Forelimb muscle (tissue), 1 donor: ENCODE measurements around the gene AP1B1. TPM values are rescaled to one million over a fixed set of nuclear protein-coding genes. Genes with fewer than 3 reads are reported as not detected.
"Not testable (repeated sequence)": the region's sequence is repeated elsewhere in the genome, so short reads cannot be mapped to it uniquely, and the experiment has no call there.

Experiments used
- DNase-seq: peaks from one replicate; pipeline ENCODE4 v3.0.0-alpha.2; 2013; ENCODE audit warnings: low read depth
- polyA plus RNA-seq: library from polyadenylated mRNA; unstranded; fragments of 120-200 nt; gene quantifications from one replicate; pipeline ENCODE4 v1.2.1, GENCODE V29; 2013; ENCODE audit not compliant: insufficient read length

The AP1B1 gene
- polyA plus RNA-seq, 1 donor, result 23.9 TPM

DNA sequence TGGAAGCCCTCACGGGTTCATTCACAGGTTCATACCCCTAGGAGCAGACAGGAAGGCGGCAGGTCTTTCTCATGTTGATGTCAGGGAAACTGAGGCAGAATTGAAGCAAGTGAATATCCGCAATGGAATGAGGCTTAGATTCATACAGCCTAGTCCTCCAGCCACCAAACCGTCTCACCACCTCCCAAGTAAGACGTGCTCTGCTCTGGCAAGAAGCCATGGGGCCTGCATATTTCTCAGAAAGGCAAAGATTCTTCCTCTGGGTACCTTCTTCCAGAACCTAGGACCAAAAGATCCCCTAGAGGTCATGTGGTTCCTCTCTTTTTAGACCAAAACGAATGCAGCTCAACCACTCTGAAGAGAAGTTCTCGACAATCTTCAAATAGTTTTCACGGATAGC, 1.7 kb downstream of the AP1B1 start:
- no peak for DNase-seq

DNA sequence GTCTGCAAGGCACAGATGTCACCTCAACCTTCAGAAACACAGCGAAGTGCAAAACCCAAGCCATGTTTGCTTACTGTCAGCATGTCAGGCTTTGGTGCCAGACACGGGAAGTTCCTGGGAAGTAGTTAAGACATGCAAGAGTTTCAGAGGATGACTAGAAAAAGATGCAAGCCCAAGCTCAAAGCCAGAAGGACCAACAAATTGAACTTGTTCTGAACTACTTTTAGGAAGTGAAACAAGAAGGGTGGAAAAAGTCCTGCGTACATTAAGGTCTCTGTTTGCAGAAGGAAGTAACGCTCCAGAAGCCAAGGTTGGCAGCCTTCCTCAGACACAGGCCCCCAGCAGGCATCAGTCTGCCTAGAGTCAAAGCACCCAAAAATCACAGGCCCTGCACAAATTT, 2.6 kb downstream of the AP1B1 start:
- no peak for DNase-seq

DNA sequence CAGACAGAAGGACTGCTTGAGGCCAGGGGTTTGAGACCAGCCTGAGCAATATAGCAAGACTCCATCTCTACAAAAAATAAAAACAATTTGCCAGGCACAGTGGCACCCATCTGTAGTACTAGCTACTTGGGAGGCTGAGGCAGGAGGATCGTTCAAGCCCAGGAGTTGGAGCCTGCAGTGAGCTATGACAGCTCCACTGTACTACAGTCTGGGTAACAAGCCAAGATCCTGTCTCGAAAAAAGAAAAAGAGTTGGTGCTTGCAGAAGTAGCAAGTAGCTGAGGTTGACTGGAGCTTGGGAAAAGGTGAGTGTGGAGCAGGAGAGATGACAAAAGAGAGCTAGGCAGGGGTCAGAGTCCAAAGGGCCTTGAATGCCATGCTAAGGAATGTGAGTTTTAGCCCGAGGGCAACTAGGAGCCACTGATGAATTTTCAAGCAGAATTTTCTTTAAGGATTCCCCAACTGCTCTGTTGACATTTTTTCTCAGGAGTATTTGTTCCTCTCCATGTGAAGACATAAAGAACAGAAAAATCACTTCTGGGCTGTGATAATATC, 3.1 kb downstream of the AP1B1 start:
- DNase-seq, result no peak

GRCh38 chr22:29383740-29384139, 4.6 kb downstream of the AP1B1 start:
- DNase-seq, result no peak

- DNase-seq, result no peak
Observed at GRCh38 chr22:29382580-29383302, 5.6 kb downstream of the AP1B1 start.

GRCh38 chr22:29380856-29381255, 7.5 kb downstream of the AP1B1 start:
- DNase-seq, result no peak

- DNase-seq, result no peak
Observed at GRCh38 chr22:29380032-29380781, 8.2 kb downstream of the AP1B1 start.

GRCh38 chr22:29379258-29379657, 9.1 kb downstream of the AP1B1 start:
- no peak for DNase-seq

DNA sequence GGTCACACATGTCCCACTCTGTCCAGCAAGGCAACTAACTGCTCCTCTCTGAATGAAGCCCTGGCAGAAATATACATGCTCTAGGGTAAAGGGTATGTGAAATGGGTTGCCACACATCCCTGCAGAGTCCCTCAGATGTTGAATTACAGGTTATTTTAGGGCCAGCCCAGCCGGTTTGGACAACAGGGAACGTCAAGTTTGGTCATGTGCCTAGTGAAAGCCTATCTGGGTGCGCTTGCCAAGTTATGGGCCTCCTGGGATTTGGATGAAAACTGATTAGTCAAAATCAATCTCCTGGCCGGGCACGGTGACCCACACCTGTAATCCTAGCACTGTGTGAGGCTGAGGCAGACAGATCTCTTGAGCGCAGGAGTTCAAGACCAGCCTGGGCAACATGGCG, 10.4 kb downstream of the AP1B1 start:
- no peak for DNase-seq

GRCh38 chr22:29376705-29377104, 11.7 kb downstream of the AP1B1 start:
- not testable (repeated sequence) for DNase-seq

- DNase-seq, result no peak
Observed at GRCh38 chr22:29375398-29376076, 12.8 kb downstream of the AP1B1 start.

GRCh38 chr22:29374806-29375205, 13.6 kb downstream of the AP1B1 start:
- DNase-seq, result not testable (repeated sequence)

DNA sequence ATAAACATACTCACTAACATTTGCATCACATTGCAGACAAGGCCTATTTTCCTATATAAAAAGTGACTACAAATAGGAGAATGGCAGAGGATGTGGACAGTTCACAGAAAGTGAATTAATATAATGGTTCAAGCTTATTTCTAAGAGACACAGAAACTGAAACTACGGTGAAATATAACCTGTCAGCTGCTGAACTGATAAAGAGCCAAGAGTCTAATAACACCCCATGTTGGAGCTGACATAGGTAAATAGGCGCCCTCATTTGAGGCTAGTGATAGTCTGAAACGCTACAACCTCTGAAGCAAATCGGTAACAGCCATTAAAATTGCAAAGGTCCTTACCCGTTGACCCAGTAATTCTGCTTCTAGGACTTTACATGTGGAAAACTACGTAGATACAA, 14.0 kb downstream of the AP1B1 start:
- no peak for DNase-seq

DNA sequence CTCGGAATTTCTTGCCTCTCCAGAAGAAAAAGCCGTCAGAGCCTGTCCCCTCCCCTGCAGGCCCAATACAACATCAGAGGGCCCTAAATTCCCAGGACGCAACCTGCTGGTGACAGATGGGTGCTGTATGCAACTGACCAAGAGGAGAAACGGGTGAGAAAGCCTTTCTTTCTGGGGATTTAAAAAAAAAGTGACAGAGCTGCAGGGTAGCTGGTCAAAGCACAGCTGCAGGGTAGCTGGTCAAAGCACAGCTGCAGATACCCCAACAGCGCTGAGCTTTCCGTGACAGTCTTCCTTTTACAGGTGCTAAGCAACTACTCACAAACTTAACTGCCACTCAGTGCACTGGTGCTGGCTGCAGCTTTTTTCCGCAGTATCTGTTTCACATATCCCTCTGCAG, 17.8 kb downstream of the AP1B1 start:
- DNase-seq, result no peak

GRCh38 chr22:29369460-29369859, 18.9 kb downstream of the AP1B1 start:
- no peak for DNase-seq

GRCh38 chr22:29359469-29359868, 28.9 kb downstream of the AP1B1 start:
- no peak for DNase-seq

DNA sequence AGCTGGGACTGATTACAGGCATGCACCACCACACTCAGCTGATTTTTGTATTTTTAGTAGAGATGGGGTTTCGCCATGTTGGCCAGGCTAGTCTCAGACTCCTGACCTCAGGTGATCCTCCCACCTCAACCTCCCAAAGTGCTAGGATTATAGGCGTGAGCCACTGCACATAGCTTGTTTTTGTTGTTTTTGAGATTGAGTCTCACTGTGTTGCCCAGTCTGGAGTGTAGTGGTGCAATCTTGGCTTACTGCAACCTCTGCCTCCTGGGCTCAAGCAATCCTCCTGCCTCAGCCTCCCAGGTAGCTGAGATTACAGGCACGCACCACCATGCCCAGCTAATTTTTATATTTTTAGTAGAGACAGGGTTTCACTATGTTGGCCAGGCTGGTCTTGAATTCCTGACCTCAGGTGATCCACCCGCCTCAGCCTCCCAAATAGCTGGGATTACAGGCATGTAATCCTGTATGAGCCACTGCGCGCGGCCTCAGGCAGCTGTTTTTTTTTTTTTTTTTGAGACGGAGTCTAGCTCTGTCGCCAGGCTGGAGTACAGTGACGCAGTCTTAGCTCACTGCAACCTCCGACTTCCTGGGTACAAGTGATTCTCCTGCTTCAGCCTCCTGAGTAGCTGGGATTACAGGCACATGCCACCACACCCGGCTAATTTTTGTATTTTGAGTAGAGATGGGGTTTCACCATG, 31.0 kb downstream of the AP1B1 start:
- not testable (repeated sequence) for DNase-seq

- DNase-seq, result no peak
Observed at GRCh38 chr22:29353860-29354259, 34.5 kb downstream of the AP1B1 start.

DNA sequence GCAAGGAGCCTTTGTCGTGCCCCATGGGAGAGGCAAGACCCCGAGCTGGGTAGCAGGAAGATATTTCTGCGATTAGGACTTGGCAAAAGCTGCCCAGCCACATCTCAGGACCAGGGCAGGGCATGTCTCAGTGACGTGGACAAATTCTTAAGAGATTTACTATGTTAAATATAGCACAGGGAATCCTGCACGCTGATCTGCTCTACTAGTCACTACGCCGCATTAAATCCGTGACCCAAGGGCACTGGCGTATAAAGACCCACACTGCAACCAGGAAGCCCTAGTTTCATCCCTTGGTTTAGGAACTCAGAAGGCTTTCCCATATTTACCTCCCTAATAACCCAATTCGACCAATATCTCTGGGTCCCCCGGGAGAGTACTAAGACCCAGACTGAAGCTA, 35.1 kb downstream of the AP1B1 start:
- DNase-seq, result no peak

DNA sequence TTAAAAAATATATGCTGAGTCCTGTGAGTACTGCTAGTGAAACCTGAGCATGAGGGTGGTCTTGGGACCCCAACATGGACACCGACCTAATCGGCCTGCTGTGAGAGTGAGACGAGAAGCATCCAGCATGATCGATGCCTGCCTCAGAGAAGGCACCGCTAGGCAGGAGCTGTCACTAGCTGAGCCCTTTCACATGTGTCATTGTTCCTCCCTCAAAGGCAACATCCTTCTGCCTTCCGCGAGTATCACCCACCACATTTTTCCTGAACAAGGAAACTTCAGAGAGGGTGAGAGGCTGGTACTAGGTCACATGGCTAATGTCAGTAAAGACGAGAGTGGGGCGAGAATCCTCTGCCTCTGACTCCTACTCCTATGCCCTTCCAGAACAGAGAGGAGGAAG, 35.6 kb downstream of the AP1B1 start:
- DNase-seq, result no peak

- DNase-seq, result no peak
Observed at GRCh38 chr22:29351891-29352290, 36.5 kb downstream of the AP1B1 start.

DNA sequence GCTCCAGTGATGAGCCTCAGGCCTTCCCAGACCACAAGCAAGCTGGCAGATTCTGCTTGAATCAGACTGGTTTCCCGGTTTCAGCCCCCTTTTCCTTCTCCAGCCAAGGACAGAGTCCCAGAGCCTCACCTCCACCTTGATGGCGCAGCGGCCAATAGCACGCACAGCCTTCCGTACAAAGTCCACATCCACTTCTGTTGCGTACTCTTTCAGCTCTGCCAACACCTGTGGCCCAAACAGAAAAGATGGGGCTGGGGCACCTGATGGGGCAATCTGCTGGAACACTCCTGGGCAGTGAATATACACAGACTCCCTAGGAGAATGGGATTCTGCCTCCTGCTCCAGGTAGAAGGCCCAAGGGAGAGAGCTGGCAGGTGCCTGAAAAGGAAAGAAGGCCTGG, 37.3 kb downstream of the AP1B1 start:
- DNase-seq, result no peak
